ENCODE results near the gene ABHD16B.

The ABHD16B gene

DNA sequence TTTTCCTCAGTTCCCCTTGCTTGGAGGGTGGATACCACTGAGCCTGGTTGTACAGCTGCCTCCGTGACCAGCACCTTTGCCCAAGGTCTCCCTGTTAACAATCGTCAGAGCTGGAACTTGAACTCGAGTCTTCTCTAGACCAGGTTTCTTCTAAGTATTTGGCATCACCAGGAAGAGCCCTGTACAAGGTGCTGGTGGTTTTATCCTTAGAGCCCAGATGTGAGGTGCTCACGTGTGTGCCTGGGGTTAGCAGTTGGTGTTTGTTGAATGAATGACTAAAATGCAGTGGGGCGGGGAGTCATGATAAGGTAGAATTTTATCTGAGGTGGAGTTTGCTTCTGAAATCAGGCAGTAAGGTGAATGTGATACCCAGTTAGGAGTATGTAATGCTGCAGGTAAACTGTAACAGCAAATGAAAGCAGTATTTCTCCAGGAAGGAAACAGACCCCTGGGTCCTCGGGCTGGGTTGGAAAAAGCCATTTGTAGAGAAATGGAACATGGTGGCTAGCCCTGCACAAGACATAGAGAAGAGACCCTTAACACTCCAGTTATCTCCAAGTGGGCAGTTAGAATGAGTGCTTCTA, 36.8 kb downstream of the ABHD16B start:
- DNase-seq, result no peak

GRCh38 chr20:63898882-63899558, 37.7 kb downstream of the ABHD16B start:
- no peak for DNase-seq

GRCh38 chr20:63900413-63900812, 39.1 kb downstream of the ABHD16B start:
- no peak for DNase-seq

DNA sequence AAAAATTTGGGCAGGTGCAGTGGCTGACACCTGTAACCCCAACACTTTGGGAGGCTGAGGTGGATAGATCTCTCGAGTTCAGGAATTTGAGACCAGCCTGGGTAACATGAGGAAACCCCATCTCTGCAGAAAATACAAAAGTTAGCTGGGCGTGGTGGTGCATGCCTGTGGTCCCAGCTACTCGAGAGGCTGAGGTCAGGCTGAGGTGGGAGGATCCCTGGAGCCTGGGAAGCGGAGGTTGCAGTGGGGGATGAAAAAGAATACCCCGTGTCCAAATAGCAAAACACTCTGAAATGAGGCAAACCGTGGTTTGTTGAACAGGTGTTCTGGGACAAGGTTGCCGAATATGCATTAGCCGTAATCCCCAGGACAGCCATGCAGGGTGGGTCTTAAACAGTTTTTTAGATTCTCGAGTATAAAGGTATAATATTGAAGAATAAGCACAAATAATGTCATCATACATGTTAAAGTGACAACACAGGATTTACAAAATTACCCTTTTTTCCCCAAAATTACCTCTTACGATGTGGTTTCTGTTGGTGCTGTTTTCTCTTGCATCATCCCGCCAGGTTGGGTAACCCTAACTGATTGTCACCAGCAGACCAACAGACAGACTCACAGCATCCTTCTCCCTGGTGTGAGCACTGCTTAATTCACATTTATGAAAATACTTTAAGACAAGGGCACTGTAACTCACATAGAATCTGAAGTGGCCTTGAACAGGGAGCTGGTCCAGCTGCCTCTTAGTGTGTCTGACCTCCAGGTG, 42.7 kb downstream of the ABHD16B start:
- no peak for DNase-seq

- DNase-seq, result no peak
These were observed 46.8 kb downstream of the ABHD16B start for GRCh38 chr20:63908008-63908682.

DNA sequence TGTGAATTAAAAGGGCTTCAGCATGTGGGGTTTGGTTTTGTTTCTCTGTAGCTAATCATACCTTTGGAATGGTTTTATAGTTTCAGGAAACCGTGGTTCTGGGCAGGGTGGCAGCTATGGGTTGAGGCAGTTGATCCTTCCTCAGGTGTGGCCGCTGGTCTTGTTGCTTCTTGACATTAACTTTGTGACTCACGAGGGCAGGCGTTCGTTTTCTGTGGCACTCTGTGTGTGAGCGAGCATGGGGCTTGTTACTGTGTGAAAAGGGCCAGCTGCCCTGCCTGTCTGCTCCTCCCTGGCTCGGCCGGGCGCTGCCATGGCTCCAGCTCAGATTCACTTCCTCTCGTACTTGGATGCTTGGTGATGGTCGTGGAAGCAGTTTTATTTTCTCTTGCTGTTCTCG, 49.9 kb downstream of the ABHD16B start:
- no peak for DNase-seq

Measured in activated naive CD4-positive, alpha-beta T cell treated with anti-CD3 and anti-CD28 coated beads, Interleukin-2, amount 50 U/mL, for 16 hours (primary cell).